Measurements from ENCODE around the gene CPT1A. TPM values are rescaled to one million over a fixed set of nuclear protein-coding genes. Genes with fewer than 3 reads are reported as not detected.

The CPT1A gene
- total RNA-seq, 1 experiment from 2014 or later, result 31.8 TPM

- peaks cover 6% of the 10 kb centered on the region for H3K36me3 Mint-ChIP-seq (ENCODE audit: insufficient read depth, unreplicated experiment)
Measured at GRCh38 chr11:68839054-68839865, 2.5 kb downstream of the CPT1A start.

GRCh38 chr11:68838572-68838964 is 3.1 kb downstream of the CPT1A start:
- no peak for TF ChIP-seq CTCF (IDR thresholded peaks at IDR 0.05; ENCODE audit: unreplicated experiment)
- H3K27ac Mint-ChIP-seq (ENCODE audit: low read depth, unreplicated experiment), result peak overlapping the region; percentile 27
- peak; percentile 31 for DNase-seq (ENCODE audit: unreplicated experiment)
- H3K9me3 Mint-ChIP-seq (ENCODE audit: unreplicated experiment), result no peaks in the 10 kb centered on the region
- no peaks in the 10 kb centered on the region for H3K27me3 Mint-ChIP-seq (ENCODE audit: insufficient read depth, unreplicated experiment)
- intact Hi-C loops (cut with micrococcal nuclease), result no loop called here
- peak overlapping the region; percentile 73 for H3K4me3 Mint-ChIP-seq (ENCODE audit: unreplicated experiment)
- POLR2A ChIA-PET, result interaction anchor here (0.7 to 2.7 kb wide), 4 partner anchors 20 to 332 kb away, joined by 3 to 13 read pairs (median 5); partner anchors contain the start of gene IGHMBP2
- BruUV-seq (replicated peaks), result no TSS peak
- H3K4me1 Mint-ChIP-seq (ENCODE audit: insufficient read depth, unreplicated experiment), result peaks cover 21% of the 10 kb centered on the region
- peaks cover 6% of the 10 kb centered on the region for H3K36me3 Mint-ChIP-seq (ENCODE audit: insufficient read depth, unreplicated experiment)
- CTCF ChIA-PET, result interaction anchor here (0.7 kb wide), 2 partner anchors 43 to 79 kb away, joined by 3 read pairs; no protein-coding TSS in a partner anchor

More at GRCh38 chr11:68839054-68839865, 2.5 kb downstream of the CPT1A start:
- DNase-seq (ENCODE audit: unreplicated experiment), result peak; percentile 93
- TF ChIP-seq CTCF (IDR thresholded peaks at IDR 0.05; ENCODE audit: unreplicated experiment), result no peak
- peak overlapping the region; percentile 27 for H3K27ac Mint-ChIP-seq (ENCODE audit: low read depth, unreplicated experiment)
- no peaks in the 10 kb centered on the region for H3K27me3 Mint-ChIP-seq (ENCODE audit: insufficient read depth, unreplicated experiment)
- peaks cover 24% of the 10 kb centered on the region for H3K4me1 Mint-ChIP-seq (ENCODE audit: insufficient read depth, unreplicated experiment)
- ChIA-PET CTCF (interaction anchor here (0.7 kb wide), 1 partner anchor 44 kb away, joined by 3 read pairs; no protein-coding TSS in a partner anchor), POLR2A (interaction anchor here (0.7 to 2.7 kb wide), 9 partner anchors 17 to 800 kb away, joined by 3 to 13 read pairs (median 4); partner anchors contain the start of genes IGHMBP2 and MRPL21)
- H3K4me3 Mint-ChIP-seq (ENCODE audit: unreplicated experiment), result peak overlapping the region; percentile 73
- no peaks in the 10 kb centered on the region for H3K9me3 Mint-ChIP-seq (ENCODE audit: unreplicated experiment)
- BruUV-seq (replicated peaks), result no TSS peak
- intact Hi-C loops (cut with micrococcal nuclease), result no loop called here

DNA sequence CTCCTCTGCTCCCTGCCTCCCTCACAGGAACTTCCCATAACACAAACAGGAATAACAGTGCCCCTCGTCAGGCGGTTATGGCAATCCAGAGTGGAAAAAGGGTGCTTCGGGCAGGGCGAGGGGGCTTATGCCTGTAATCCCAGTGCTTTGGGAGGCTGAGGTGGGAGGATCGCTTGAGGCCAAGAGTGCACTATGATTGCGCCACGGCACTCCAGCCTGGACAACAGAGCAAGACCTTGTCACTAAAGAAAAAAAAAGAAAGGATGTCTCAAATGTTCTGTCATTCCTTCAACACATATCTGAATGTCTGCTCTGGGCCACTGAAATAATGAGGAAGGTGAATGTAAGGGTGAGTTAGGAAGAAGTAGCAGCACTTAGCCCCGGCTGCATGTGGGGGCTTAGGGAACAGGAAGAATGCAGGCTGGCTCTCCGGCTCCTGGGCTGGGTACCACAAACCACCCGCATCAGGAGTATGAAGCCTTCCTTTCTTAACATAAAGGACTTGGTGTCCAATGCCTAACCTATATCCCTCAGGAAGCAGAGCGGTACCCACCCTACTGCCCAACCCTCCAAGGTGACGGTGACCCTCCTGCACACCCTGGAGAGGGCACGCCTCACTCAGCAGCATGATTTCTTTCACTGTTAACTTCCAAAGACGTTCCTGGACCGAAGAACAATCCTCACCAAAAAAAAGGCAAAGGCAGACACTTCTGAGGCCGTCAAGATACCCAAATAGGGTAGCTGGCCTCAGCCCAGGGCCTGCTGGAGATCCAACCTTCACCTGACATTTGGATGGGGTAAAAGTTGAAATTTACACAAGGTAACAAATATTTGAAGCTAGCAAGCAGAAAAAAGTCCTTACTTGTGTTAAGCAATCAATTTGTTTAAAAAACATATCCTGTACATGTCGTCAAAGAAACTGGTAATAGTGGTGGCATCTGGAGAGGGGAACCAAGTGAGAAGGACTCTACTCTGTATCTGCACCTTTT is 3.8 kb downstream of the CPT1A start:
- TF ChIP-seq CTCF (IDR thresholded peaks at IDR 0.05; ENCODE audit: unreplicated experiment), result no peak
- Mint-ChIP-seq H3K27ac (ENCODE audit: low read depth, unreplicated experiment) (peak overlapping the region; percentile 35), H3K4me1 (ENCODE audit: insufficient read depth, unreplicated experiment) (peaks cover 19% of the 10 kb centered on the region), H3K36me3 (ENCODE audit: insufficient read depth, unreplicated experiment) (peaks cover 12% of the 10 kb centered on the region), H3K27me3 (ENCODE audit: insufficient read depth, unreplicated experiment) (no peaks in the 10 kb centered on the region), H3K9me3 (ENCODE audit: unreplicated experiment) (no peaks in the 10 kb centered on the region), H3K4me3 (ENCODE audit: unreplicated experiment) (peak overlapping the region; percentile 73)
- CTCF ChIA-PET, result interaction anchor here (0.7 kb wide), 1 partner anchor 79 kb away, joined by 3 read pairs; no protein-coding TSS in a partner anchor
- BruUV-seq (replicated peaks), result no TSS peak
- POLR2A ChIA-PET, result interaction anchor here (0.6 to 2.7 kb wide), 5 partner anchors 20 to 331 kb away, joined by 3 to 13 read pairs (median 5); partner anchors contain the start of gene IGHMBP2
- intact Hi-C loops (cut with micrococcal nuclease), result no loop called here
- no peak for DNase-seq (ENCODE audit: unreplicated experiment)

Data from MCF 10A (cell line).